Omental fat pad (tissue), 4 donors: ENCODE results near the gene ACTR6. TPM values are rescaled to one million over a fixed set of nuclear protein-coding genes. Genes with fewer than 3 reads are reported as not detected.
A peak's percentile ranks its signal among the peaks of the same experiment; 100 is the strongest.

Experiments
- ATAC-seq: fragments of 150-250 bp; one replicate; pipeline ENCODE4 v1.9.1; 2016; ENCODE audit warnings: mild to moderate bottlenecking, moderate library complexity; ENCODE audit not compliant: low FRiP score
- DNase-seq: peaks from one replicate; pipeline ENCODE4 v3.0.0-alpha.2; 2019; ENCODE audit warnings: low spot score
- total RNA-seq, 4 donors: library from RNA; depleted of rRNA; stranded (reverse); fragments of >200 nt; gene quantifications; one replicate each; pipeline ENCODE4 v1.1.0, GENCODE V29; 2016
- TF ChIP-seq, protein P1 (sequence below), 3 donors: fragments of 450-650 bp; IDR thresholded peaks; one replicate each; pipeline ENCODE4 v1.5.1; 2016 to 2017; ENCODE audit warnings: antibody characterized with exemption in 3 of 3, mild to moderate bottlenecking in 3 of 3, moderate library complexity in 2 of 3

The ACTR6 gene
- total RNA-seq, 4 donors from 2014 or later, result 9.5 to 14.3 (median 11.6) TPM

- ATAC-seq (no peak), DNase-seq (no peak)
- TF ChIP-seq, protein P1, sequence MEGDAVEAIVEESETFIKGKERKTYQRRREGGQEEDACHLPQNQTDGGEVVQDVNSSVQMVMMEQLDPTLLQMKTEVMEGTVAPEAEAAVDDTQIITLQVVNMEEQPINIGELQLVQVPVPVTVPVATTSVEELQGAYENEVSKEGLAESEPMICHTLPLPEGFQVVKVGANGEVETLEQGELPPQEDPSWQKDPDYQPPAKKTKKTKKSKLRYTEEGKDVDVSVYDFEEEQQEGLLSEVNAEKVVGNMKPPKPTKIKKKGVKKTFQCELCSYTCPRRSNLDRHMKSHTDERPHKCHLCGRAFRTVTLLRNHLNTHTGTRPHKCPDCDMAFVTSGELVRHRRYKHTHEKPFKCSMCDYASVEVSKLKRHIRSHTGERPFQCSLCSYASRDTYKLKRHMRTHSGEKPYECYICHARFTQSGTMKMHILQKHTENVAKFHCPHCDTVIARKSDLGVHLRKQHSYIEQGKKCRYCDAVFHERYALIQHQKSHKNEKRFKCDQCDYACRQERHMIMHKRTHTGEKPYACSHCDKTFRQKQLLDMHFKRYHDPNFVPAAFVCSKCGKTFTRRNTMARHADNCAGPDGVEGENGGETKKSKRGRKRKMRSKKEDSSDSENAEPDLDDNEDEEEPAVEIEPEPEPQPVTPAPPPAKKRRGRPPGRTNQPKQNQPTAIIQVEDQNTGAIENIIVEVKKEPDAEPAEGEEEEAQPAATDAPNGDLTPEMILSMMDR (IDR thresholded peaks at IDR 0.05), result no peak
Measured at GRCh38 chr12:100189636-100190394, 10.8 kb upstream of the ACTR6 start.

DNA sequence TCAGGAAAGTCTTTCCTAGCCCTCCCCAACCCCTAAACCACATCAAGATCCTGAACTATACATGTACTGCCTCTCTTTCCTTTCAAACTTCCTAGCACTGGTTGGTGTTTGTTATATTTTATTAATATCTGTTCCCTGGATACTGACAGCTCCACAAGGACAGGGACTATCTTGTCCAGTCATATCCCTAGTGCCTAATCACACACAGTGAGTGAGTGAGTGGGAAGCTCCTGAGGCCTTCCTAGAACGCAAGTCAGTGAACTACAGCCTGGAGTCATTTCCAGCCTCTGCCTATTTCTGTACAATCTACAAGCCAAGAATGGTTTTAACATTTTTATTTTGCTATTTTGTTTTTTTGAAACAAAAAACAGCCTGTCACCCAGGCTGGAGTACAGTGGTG lies 7.5 kb upstream of the ACTR6 start:
- TF ChIP-seq, protein P1 (IDR thresholded peaks at IDR 0.05), result no peak
- DNase-seq (no peak), ATAC-seq (no peak)

GRCh38 chr12:100197486-100197885 lies 3.1 kb upstream of the ACTR6 start:
- no peak for ATAC-seq
- TF ChIP-seq, protein P1 (IDR thresholded peaks at IDR 0.05), result no peak
- no peak for DNase-seq

GRCh38 chr12:100199023-100199346 lies 1.6 kb upstream of the ACTR6 start:
- no peak for DNase-seq
- no peak for ATAC-seq
- TF ChIP-seq, protein P1 (IDR thresholded peaks at IDR 0.05), result no peak

DNA sequence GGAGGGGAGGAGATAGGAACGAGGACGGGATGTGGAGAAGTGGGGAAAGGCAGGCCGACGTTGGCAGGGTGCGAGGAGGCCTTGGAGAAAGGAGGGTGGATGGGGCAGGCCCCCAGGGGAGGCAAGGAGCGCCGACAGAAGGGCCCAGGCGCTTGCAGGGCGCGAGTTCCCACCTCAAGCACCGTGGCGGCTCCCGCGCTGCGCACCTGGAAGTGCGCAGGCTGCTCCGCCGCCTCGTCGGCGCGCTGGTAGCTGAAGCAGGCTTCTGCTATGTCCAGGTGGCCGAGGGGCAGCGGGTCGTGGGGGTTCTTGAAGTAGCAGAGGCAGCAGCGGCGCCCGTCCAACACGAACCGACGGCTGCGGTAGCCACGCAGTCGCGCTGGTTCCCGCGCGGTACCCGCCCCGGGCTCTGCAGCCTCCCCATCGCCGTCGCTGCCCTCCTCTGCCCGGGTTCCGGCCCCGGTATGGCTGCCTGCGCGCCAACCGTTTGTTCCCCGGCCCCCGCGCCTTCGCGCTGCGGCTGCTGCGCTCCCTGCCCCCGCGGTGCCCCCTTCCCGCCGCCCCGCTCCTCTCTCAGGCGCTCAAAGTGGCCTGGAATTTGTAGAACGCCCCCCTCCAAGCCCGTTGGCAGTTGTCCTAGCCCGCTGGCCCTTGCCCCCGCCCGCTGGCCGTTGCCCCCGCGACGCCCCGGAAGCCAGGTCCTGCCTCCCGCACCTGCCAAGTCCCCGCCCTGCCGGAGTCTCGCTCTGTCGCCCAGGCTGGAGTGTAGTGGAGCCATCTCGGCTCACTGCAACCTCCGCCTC lies 1.1 kb upstream of the ACTR6 start:
- peak; percentile 71 for ATAC-seq
- DNase-seq, result peak; percentile 31

DNA sequence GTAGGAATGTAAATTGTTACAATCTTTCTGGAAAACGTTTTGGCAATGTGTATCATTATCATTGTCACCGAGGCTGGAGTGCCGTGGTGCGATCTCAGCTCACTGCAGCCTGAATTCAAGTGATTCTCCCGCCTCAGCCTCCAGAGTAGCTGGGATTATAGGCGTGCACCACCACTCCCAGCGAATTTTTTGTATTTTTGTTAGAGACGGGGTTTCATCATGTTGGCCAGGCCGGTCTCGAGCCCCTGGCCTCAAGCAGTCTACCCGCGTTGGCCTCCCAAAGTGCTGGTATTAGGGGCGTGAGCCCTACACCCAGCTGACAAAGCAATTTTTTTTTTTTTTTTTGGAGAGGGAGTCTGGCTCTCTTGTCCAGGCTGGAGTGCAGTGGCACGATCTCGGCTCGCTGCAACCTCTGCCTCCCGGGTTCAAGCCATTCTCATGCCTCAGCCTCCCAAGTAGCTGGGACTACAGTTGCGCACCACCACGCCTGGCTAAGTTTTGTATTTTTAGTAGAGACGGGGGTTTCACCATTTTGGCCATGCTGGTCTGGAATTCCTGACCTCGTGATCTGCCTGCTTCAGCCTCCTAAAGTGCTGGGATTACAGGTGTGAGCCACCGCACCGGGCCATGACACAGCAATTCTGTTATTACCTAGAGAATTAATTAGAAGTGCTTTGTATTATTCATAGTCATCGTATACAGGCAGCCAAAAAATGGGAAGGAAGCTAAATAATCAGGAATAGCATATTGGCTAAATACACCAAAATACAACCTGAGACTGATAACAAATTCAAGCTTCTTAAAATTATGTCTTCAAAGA lies 1.2 kb downstream of the ACTR6 start:
- ATAC-seq (no peak), DNase-seq (no peak)
- TF ChIP-seq, protein P1 (IDR thresholded peaks at IDR 0.05), result no peak

More for the DNA sequence above, 1.1 kb upstream of the ACTR6 start:
- TF ChIP-seq, protein P1 (IDR thresholded peaks at IDR 0.05), result no peak
